Activated CD4-positive, alpha-beta T cell treated with anti-CD3 and anti-CD28 coated beads, Interleukin-2, amount 50 U/mL, for 16 hours (primary cell): Measurements from ENCODE around the gene ASPN.

Experiments used
- DNase-seq: peaks from one replicate; pipeline ENCODE4 v3.0.0-alpha.2; 2020

ASPN gene

GRCh38 chr9:92407818-92408217 is 74.5 kb downstream of the ASPN start:
- DNase-seq = no peak

GRCh38 chr9:92406477-92406876 is 75.8 kb downstream of the ASPN start:
- peak; percentile 37 for DNase-seq
